Kidney epithelial cell (primary cell): ENCODE results near the gene AKR1E2. TPM values are rescaled to one million over a fixed set of nuclear protein-coding genes. Genes with fewer than 3 reads are reported as not detected.

Source experiments
- DNase-seq: peaks from one replicate; pipeline ENCODE4 v3.0.0-alpha.2; 2010; ENCODE audit warnings: low read depth
- H3K27me3 ChIP-seq: 2 replicates; pipeline ENCODE4 v1.6.0; 2011; ENCODE audit warnings: low read length; ENCODE audit not compliant: control insufficient read depth, insufficient read depth
- H3K36me3 ChIP-seq: 2 replicates; pipeline ENCODE4 v1.5.1; 2011; ENCODE audit warnings: low read length; ENCODE audit not compliant: control insufficient read depth, insufficient read depth
- H3K4me3 ChIP-seq: 2 replicates; pipeline ENCODE4 v1.5.1; 2011; ENCODE audit warnings: low read depth, mild to moderate bottlenecking, control low read depth, low read length
- total RNA-seq: library from RNA; depleted of rRNA; stranded (reverse); fragments of >200 nt; gene quantifications from 2 replicates; pipeline ENCODE4 v1.2.3, GENCODE V29; 2015
- TF ChIP-seq, protein P1 (sequence below): IDR thresholded peaks from 2 replicates; pipeline ENCODE4 v1.5.1; 2011; ENCODE audit warnings: mild to moderate bottlenecking, moderate library complexity, low read length, control low read depth, inconsistent platforms; ENCODE audit not compliant: insufficient read depth, poor library complexity, severe bottlenecking

The AKR1E2 gene
- total RNA-seq, 1 donor from 2014 or later: 5.6 TPM

DNA sequence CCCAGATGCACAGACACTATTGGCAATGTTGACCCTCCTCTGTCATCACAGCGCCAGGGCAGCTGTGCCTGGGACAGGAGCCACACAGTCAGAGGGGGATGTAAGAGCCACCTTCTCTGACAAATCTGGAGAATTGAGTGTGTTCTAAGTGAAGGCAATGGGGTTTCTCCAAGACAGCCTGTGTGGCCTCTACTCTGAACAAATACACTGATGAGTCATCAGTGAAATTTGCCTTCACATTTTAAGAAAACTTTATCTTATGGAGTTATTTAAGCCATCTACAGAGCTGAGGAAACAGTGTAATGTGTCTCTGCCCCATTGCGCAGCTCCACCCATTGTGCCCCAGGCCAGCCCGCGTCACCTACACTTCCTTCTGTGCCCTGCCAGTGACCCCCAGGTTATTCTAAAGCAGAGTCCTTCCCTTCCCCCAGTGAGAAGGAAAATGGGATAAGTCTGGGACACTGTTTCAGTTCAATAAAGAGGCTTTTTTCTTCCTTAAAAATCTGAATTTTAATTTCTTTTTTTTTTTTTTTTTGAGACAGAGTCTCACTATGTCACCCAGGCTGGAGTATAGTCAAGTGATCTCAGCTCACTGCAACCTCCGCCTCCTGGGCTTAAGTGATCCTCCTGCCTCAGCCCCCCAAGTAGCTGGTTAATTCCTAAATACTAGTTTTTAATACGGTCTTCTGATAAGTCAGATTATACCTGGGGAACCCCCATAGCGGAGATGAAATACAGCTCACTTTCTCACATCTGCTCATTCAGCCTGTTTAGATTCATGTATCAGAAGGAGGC lies 21.8 kb downstream of the AKR1E2 start:
- peak; percentile 35 for DNase-seq
- TF ChIP-seq, protein P1, sequence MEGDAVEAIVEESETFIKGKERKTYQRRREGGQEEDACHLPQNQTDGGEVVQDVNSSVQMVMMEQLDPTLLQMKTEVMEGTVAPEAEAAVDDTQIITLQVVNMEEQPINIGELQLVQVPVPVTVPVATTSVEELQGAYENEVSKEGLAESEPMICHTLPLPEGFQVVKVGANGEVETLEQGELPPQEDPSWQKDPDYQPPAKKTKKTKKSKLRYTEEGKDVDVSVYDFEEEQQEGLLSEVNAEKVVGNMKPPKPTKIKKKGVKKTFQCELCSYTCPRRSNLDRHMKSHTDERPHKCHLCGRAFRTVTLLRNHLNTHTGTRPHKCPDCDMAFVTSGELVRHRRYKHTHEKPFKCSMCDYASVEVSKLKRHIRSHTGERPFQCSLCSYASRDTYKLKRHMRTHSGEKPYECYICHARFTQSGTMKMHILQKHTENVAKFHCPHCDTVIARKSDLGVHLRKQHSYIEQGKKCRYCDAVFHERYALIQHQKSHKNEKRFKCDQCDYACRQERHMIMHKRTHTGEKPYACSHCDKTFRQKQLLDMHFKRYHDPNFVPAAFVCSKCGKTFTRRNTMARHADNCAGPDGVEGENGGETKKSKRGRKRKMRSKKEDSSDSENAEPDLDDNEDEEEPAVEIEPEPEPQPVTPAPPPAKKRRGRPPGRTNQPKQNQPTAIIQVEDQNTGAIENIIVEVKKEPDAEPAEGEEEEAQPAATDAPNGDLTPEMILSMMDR: no peak
- Histone ChIP-seq H3K27me3 (no peaks in the 10 kb centered on the region), H3K4me3 (no peak overlapping the region), H3K36me3 (no peaks in the 10 kb centered on the region)

DNA sequence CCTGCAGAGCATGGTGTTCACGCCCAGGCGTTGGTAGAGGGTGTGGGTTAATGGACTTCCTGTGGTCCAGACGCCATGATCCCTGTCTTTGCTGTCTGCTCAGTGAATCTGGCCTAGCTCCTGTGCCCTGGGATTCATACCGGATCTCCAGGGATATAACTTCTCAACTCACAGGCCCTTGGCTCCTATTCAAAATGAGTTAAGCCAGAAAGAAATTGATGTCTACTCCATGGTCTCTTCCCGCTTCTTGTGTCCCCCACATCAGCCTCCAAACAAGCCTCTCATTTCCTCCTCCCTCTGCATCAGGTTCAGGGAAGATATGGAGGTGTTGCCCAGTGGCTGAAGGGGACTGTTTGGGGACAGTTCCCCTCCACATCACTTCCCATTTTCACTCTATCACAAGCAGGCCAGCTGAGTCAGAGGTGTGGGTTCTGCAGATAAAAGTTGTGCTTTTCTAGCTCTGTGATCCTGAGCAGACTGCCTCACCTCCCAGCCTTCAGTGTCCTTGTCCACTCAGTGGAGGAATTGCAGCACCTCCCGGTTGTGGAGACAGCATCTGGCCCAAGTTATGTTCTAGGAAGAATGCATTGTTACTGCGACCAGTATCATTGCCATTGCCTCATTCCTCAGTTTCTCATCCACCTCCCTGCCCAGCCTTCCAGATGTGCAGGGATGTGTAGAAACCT lies 22.5 kb downstream of the AKR1E2 start:
- TF ChIP-seq, protein P1: no peak
- no peak for DNase-seq
- no peak overlapping the region for H3K4me3 ChIP-seq
- H3K27me3 ChIP-seq: no peaks in the 10 kb centered on the region
- H3K36me3 ChIP-seq: no peaks in the 10 kb centered on the region

DNA sequence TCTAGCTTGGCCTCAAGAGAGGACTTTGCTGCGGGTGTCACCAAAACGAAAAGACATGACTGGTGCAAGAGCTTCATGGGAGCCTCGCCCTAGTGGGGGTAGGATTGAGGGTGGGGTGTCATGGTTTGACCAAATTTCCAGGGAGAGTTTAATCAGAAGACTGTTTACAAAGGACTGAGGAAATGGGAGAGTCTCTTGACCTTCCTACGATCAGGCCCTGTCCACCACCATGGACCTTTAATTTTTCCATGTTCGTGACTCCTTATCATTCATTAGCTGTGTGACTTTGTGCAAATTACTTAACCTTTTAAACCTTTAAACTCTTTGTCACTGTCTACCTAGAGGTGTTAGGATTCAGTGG lies 23.0 kb downstream of the AKR1E2 start:
- Histone ChIP-seq H3K27me3 (no peaks in the 10 kb centered on the region), H3K36me3 (no peaks in the 10 kb centered on the region), H3K4me3 (no peak overlapping the region)
- no peak for DNase-seq
- TF ChIP-seq, protein P1: no peak

DNA sequence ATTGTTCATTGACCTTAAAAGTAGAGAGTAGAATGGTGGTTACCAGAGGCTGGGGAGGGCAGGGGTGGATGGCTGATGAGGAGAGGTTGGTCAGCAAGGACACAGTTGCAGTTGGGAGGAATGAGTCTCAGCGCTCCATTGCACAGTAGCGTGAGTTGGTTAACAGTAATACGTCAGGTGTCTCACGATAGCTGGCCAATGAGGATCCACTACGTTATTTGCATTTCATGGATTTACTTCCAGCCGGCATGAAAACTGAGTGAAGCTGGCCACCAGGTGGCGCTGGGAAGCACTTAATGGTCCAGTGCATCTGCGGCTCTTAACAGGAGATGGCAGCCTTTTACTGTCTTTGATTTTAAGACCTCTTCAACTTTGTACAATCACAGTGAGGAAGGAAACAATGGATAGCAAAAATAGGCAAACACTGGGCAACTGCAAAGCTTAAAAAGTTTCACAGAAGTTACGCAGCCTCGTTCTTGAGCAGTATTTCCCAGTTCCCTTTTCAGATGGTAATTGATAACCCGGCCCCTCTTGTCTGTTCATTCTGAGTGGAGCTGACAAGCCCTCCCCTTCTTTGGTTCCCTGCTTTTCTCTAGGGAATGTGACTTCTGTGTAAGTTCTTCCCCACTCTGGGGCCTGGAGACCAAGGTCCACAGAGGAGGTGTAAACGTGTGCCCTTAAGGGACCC lies 23.7 kb downstream of the AKR1E2 start:
- Histone ChIP-seq H3K4me3 (no peak overlapping the region), H3K36me3 (no peaks in the 10 kb centered on the region), H3K27me3 (no peaks in the 10 kb centered on the region)
- TF ChIP-seq, protein P1: peak; percentile 99
- peak; percentile 79 for DNase-seq

DNA sequence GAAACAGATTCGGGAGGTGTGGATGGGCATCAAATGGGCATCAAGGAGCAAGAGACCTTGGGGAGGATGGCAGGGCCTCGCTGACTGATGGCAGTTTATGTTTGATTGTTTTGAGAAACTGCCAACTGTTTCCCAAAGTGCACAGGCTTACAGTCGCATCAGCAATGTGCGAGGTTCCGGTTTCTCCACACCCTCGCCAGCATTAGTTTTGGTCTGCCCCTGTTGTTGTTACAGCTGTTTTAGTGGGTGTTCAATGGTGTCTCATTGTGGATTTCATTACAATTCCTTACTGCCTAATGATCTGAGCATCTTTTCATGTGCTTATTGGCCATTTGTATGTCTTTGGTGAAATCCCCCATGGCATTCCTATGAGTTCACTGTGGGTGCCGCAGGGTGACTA lies 24.4 kb downstream of the AKR1E2 start:
- DNase-seq: no peak
- no peaks in the 10 kb centered on the region for H3K36me3 ChIP-seq
- TF ChIP-seq, protein P1: no peak
- H3K27me3 ChIP-seq: no peaks in the 10 kb centered on the region
- no peak overlapping the region for H3K4me3 ChIP-seq
